Prostate gland (tissue), 2 donors: ENCODE results near the gene MUSTN1. TPM values are rescaled to one million over a fixed set of nuclear protein-coding genes. Genes with fewer than 3 reads are reported as not detected.

Experiments
- DNase-seq: peaks from one replicate; pipeline ENCODE4 v3.0.0-alpha.2; 2019; ENCODE audit warnings: low spot score
- H3K27ac ChIP-seq, 2 donors: fragments of 200-600 bp; sonication (generic); 2 replicates each; pipeline ENCODE4 v1.5.1; 2017 to 2019
- H3K27me3 ChIP-seq: fragments of 200-600 bp; sonication (generic); replicated peaks from 2 replicates; pipeline ENCODE4 v1.5.1; 2019; ENCODE audit not compliant: insufficient read depth
- H3K36me3 ChIP-seq, 2 donors: fragments of 200-600 bp; sonication (generic); 1 replicate in 1 of 2; 2 replicates in 1 of 2; pipeline versions ENCODE4 v1.5.1 to v1.8.1; 2017 to 2019
- H3K4me1 ChIP-seq: fragments of 200-600 bp; sonication (generic); replicated peaks from 2 replicates; pipeline ENCODE4 v1.5.1; 2019
- H3K4me3 ChIP-seq, 2 donors: fragments of 200-600 bp; sonication (generic); 2 replicates each; pipeline ENCODE4 v1.5.1; 2017 to 2019
- H3K9me3 ChIP-seq: fragments of 200-600 bp; sonication (generic); 2 replicates; pipeline ENCODE4 v1.5.1; 2017
- POLR2A ChIP-seq: fragments of 450-650 bp; IDR thresholded peaks from one replicate; pipeline ENCODE4 v1.6.1; 2016; ENCODE audit warnings: antibody characterized with exemption, mild to moderate bottlenecking
- POLR2AphosphoS5 ChIP-seq: sonication (generic); formaldehyde crosslinking; IDR thresholded peaks from one replicate; pipeline ENCODE4 v1.6.1; 2017; ENCODE audit warnings: antibody characterized with exemption
- WGBS: methylation state at CpG from one replicate; pipeline ENCODE4 v1.1.5; 2018; 5-methylcytosine and 5-hydroxymethylcytosine counted together
- intact Hi-C: fragments of 100-400 bp; cut with DNase I; formaldehyde crosslinking; loops from one replicate; pipeline ENCODE4 v1.14.2; 2022
- total RNA-seq, 2 donors: library from RNA; depleted of rRNA; stranded (reverse); fragments of >200 nt; gene quantifications; one replicate each; pipeline ENCODE4 v1.1.0, GENCODE V29; 2016
- TF ChIP-seq, protein P1 (sequence below), 4 experiments: fragments of 200-600 bp in 2 of 4; fragments of 450-650 bp in 2 of 4; sonication (generic) in 2 of 4; IDR thresholded peaks; 1 replicate in 3 of 4; 2 replicates in 1 of 4; pipeline ENCODE4 v1.5.1; 2016 to 2019; ENCODE audit warnings: antibody characterized with exemption in 4 of 4, mild to moderate bottlenecking in 2 of 4, moderate library complexity in 2 of 4

Gene MUSTN1
- total RNA-seq, 2 donors from 2014 or later: 10.5 to 14.4 TPM

DNA sequence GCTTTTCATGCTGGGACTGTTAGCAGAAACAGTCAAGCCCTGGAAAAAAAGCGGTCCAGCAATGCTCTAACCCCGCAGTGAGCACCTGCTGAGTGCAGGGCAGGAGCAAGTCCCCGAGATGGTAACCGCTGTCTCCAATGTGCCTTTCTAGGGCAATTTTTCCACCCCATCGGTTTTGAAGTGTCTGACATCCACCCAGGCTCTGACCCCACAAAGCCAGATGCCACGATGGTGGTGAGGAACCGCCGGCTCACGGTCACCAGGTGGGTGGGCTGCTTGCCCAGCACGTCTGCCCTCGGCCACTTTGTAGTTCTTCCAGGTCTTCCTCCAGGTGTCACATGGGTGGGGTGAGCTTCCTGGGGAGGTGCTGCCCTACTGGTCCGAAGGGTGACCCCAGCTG is 43.5 kb downstream of the MUSTN1 start:
- TF ChIP-seq, protein P1, sequence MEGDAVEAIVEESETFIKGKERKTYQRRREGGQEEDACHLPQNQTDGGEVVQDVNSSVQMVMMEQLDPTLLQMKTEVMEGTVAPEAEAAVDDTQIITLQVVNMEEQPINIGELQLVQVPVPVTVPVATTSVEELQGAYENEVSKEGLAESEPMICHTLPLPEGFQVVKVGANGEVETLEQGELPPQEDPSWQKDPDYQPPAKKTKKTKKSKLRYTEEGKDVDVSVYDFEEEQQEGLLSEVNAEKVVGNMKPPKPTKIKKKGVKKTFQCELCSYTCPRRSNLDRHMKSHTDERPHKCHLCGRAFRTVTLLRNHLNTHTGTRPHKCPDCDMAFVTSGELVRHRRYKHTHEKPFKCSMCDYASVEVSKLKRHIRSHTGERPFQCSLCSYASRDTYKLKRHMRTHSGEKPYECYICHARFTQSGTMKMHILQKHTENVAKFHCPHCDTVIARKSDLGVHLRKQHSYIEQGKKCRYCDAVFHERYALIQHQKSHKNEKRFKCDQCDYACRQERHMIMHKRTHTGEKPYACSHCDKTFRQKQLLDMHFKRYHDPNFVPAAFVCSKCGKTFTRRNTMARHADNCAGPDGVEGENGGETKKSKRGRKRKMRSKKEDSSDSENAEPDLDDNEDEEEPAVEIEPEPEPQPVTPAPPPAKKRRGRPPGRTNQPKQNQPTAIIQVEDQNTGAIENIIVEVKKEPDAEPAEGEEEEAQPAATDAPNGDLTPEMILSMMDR (IDR thresholded peaks at IDR 0.05): no peak
- TF ChIP-seq POLR2A (no peak), POLR2AphosphoS5 (no peak)
- DNase-seq: no peak
- WGBS: 80% methylated on average over 12 of the region's 12 CpGs

DNA sequence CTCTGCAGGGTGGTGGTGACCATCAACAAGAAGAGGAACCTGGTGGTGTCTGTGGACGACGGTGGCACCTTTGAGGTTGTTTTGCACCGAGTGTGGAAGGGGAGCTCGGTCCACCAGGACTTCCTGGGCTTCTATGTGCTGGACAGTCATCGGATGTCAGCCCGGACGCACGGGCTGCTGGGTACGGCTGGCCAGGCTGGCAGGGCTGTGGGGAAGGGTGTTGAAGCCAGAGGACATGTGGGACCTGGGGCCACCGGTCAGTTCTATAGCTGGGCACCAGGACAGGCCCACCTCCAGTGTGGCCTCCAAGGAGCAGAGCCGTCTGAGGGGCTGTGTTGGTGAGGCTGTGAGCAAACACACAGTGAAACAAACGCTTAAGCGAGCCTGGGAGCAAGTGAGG is 44.1 kb downstream of the MUSTN1 start:
- no peaks in the 10 kb centered on the region for H3K36me3 ChIP-seq
- 92% methylated on average over 13 of the region's 13 CpGs for WGBS
- H3K4me1 ChIP-seq: no peaks in the 10 kb centered on the region
- H3K27me3 ChIP-seq: no peaks in the 10 kb centered on the region
- TF ChIP-seq, protein P1 (IDR thresholded peaks at IDR 0.05): no peak
- TF ChIP-seq POLR2A (no peak), POLR2AphosphoS5 (no peak)
- no peak overlapping the region for H3K27ac ChIP-seq
- intact Hi-C loops: no loop called here
- H3K9me3 ChIP-seq: no peaks in the 10 kb centered on the region
- no peak for DNase-seq
- no peak overlapping the region for H3K4me3 ChIP-seq

More for the DNA sequence above, 43.5 kb downstream of the MUSTN1 start:
- Histone ChIP-seq H3K4me1 (no peaks in the 10 kb centered on the region), H3K4me3 (no peak overlapping the region), H3K9me3 (no peaks in the 10 kb centered on the region), H3K27me3 (no peaks in the 10 kb centered on the region), H3K36me3 (no peaks in the 10 kb centered on the region), H3K27ac (no peak overlapping the region)
- intact Hi-C loops: no loop called here

DNA sequence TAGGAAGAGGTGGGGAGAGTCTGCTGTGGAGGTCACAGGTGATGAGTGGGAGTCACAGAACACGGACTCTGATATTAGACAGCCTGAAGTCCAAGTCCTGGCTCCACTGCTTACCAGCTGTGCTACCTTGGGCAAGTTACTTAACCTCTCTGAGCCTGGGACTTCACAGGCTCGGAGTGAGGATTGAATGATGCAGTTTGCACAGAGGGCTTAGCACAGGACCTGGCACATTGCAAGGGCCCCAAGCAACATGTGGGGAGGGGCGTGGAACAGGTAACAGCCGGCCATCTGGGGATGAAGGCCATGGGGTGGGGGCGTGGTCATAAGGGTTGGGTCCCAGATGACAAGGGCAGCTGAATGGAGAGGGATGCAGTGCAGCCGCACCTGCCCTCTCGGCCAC is 44.5 kb downstream of the MUSTN1 start:
- intact Hi-C loops: no loop called here
- H3K9me3 ChIP-seq: no peaks in the 10 kb centered on the region
- no peaks in the 10 kb centered on the region for H3K4me1 ChIP-seq
- no peak overlapping the region for H3K4me3 ChIP-seq
- H3K27ac ChIP-seq: no peak overlapping the region
- 86% methylated on average over 7 of the region's 7 CpGs for WGBS
- no peak for DNase-seq
- H3K36me3 ChIP-seq: no peaks in the 10 kb centered on the region
- H3K27me3 ChIP-seq: no peaks in the 10 kb centered on the region
- no peak for TF ChIP-seq POLR2AphosphoS5
- TF ChIP-seq, protein P1 (IDR thresholded peaks at IDR 0.05): no peak

DNA sequence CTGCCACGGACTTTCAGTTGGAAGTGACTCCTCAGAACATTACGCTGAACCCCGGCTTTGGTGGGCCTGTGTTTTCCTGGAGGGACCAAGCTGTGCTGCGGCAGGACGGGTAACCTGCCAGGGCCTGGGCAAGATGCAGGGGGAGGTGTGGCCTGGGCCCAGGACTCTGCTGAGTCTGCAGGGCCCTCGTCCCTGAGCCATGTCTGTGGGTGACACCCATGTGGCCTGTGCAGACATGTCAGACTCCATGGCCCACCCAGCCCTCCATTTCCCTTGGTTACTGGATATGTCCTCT is 45.1 kb downstream of the MUSTN1 start:
- intact Hi-C loops: no loop called here
- H3K9me3 ChIP-seq: no peaks in the 10 kb centered on the region
- WGBS: 74% methylated on average over 5 of the region's 6 CpGs
- TF ChIP-seq POLR2A (no peak), POLR2AphosphoS5 (no peak)
- TF ChIP-seq, protein P1 (IDR thresholded peaks at IDR 0.05): no peak
- no peak overlapping the region for H3K27ac ChIP-seq
- H3K4me1 ChIP-seq: no peaks in the 10 kb centered on the region
- H3K27me3 ChIP-seq: no peaks in the 10 kb centered on the region
- no peaks in the 10 kb centered on the region for H3K36me3 ChIP-seq
- DNase-seq: no peak
- no peak overlapping the region for H3K4me3 ChIP-seq

DNA sequence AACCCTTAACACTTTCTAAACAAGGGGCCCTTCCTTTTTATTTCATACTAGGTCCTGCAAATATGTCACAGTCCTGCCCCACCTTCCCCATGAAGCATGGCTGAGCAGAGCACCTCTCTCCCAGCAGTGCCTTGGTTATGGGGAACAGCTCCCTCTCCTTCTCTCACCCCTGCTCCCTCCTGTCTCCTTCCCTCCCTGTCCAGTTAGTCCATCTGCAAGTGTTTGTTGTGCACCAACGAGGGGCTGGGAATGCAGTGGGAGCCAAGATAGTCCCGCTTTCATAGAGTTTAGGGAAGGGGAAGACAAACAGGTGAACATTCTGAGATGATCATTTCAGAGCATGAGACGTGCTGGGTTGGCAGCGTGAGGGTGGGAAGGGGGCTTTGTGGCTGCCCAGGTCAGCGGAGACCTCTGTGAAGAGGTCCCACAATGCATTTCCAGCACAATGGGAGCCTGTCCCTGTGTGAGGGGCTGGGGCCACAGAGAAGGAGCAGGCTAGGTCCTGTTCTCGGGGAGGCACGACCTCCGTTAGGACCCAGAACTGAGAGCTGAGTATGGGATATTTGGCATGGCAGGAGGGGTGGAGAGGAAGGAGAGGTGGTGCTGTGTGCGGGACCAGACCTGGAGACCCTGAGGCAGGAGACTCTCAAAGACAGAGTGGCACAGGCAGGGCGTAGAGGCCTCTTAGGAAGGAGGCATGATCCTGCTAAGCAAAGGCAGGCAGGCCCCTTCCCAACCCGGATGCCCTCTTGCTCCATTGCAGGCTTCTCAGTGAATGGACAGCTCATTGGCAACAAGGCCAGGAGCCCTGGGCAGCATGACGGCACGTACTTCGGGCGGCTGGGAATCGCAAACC is 45.7 kb downstream of the MUSTN1 start:
- Histone ChIP-seq H3K27ac (no peak overlapping the region), H3K36me3 (no peaks in the 10 kb centered on the region), H3K27me3 (no peaks in the 10 kb centered on the region), H3K4me3 (no peak overlapping the region), H3K4me1 (no peaks in the 10 kb centered on the region), H3K9me3 (no peaks in the 10 kb centered on the region)
- intact Hi-C loops: no loop called here
- no peak for DNase-seq
- 85% methylated on average over 16 of the region's 16 CpGs for WGBS
- TF ChIP-seq, protein P1 (IDR thresholded peaks at IDR 0.05): no peak
- TF ChIP-seq POLR2A: no peak
- TF ChIP-seq POLR2AphosphoS5: no peak
